Small intestine (tissue), 7 donors: ENCODE data around the gene RNF169. TPM values are rescaled to one million over a fixed set of nuclear protein-coding genes. Genes with fewer than 3 reads are reported as not detected.
A peak's percentile ranks its signal among the peaks of the same experiment; 100 is the strongest.
"Not testable (repeated sequence)": the region's sequence is repeated elsewhere in the genome, so short reads cannot be mapped to it uniquely, and the experiment has no call there.

Source experiments
- DNase-seq, 2 donors: peaks; one replicate each; pipeline versions ENCODE4 v3.0.0 to v3.0.0-alpha.2; 2013
- FAIRE-seq: peaks from 2 replicates; lab custom pipeline; 2012; peaks lifted over from hg19 to GRCh38; lab: Jason Lieb, UNC
- H3K27ac ChIP-seq, 3 donors: one replicate each; pipeline ENCODE4 v1.5.1; 2013; ENCODE audit warnings: low read length in 2 of 3, mild to moderate bottlenecking in 2 of 3, control low read depth in 1 of 3, inconsistent platforms in 1 of 3, low read depth in 1 of 3, moderate library complexity in 1 of 3
- H3K27me3 ChIP-seq, 3 donors: one replicate each; pipeline ENCODE4 v1.6.1; 2013; ENCODE audit warnings: low read length in 3 of 3, inconsistent platforms in 1 of 3; ENCODE audit not compliant: control insufficient read depth in 3 of 3, insufficient read depth in 3 of 3
- H3K36me3 ChIP-seq, 3 donors: one replicate each; pipeline ENCODE4 v1.6.1; 2013; ENCODE audit warnings: low read length in 3 of 3, inconsistent platforms in 1 of 3, low read depth in 1 of 3, mild to moderate bottlenecking in 1 of 3, moderate library complexity in 1 of 3; ENCODE audit not compliant: control insufficient read depth in 3 of 3, insufficient read depth in 2 of 3
- H3K4me1 ChIP-seq, 3 donors: one replicate each; pipeline ENCODE4 v1.6.1; 2013; ENCODE audit warnings: low read length in 2 of 3, inconsistent platforms in 1 of 3, low read depth in 1 of 3, mild to moderate bottlenecking in 1 of 3, moderate library complexity in 1 of 3; ENCODE audit not compliant: control insufficient read depth in 3 of 3, insufficient read depth in 2 of 3
- H3K4me3 ChIP-seq, 3 donors: one replicate each; pipeline ENCODE4 v1.5.1; 2013; ENCODE audit warnings: low read length in 3 of 3, control low read depth in 1 of 3, inconsistent platforms in 1 of 3, low read depth in 1 of 3, mild to moderate bottlenecking in 1 of 3, moderate library complexity in 1 of 3
- H3K9me3 ChIP-seq, 2 donors: one replicate each; pipeline ENCODE4 v1.6.1; 2013; ENCODE audit warnings: low read depth in 1 of 2, low read length in 1 of 2; ENCODE audit not compliant: control insufficient read depth in 2 of 2, insufficient read depth in 1 of 2
- WGBS, 3 donors: extraction: QIAGEN DNeasy Blood & Tissue Kit; methylation state at CpG; one replicate each; pipeline ENCODE4 v1.1.7; 2013; 5-methylcytosine and 5-hydroxymethylcytosine counted together
- polyA plus RNA-seq, 4 donors: library from polyadenylated mRNA; stranded (reverse) in 3 of 4; unstranded in 1 of 4; fragments of 200-250 nt in 3 of 4; fragments of 120-200 nt in 1 of 4; gene quantifications; one replicate each; pipeline versions ENCODE4 v1.2.1 to v1.2.3, GENCODE V29; 2013
- donor health status: healthy with polysubstance abuse.
- donor health status: control.
- donor health status: control.
- donor health status: Bipolar disorder and iron deficiency.
- donor health status: healthy.

RNF169 gene
- polyA plus RNA-seq, 4 donors: 1.4 to 11.4 (median 2.9) TPM

- H3K4me1 ChIP-seq: peaks cover 0 to 3% (median 0%) of the 10 kb centered on the region in 3 donors
- FAIRE-seq: no peak
- DNase-seq: no peak
- H3K9me3 ChIP-seq: peaks cover 0 to 4% of the 10 kb centered on the region in 2 donors
- H3K27ac ChIP-seq: no peak overlapping the region
- peaks cover 0 to 9% (median 1%) of the 10 kb centered on the region in 3 donors for H3K36me3 ChIP-seq
- 96 to 98% (median 98%) methylated on average over 1 of the region's 1 CpG for WGBS, 3 donors
- no peaks in the 10 kb centered on the region for H3K27me3 ChIP-seq
- H3K4me3 ChIP-seq: no peak overlapping the region
These were observed 18.3 kb downstream of the RNF169 start for GRCh38 chr11:74766905-74767304.

GRCh38 chr11:74768172-74768651 is 19.6 kb downstream of the RNF169 start:
- H3K9me3 ChIP-seq, H3K4me3 ChIP-seq, H3K36me3 ChIP-seq, FAIRE-seq, H3K27me3 ChIP-seq, H3K4me1 ChIP-seq: not testable (repeated sequence)
- peak overlapping the region in 1 of 3 donors; percentile 42 for H3K27ac ChIP-seq
- peak in 1 of 2 donors; percentile 54 for DNase-seq
- 56 to 68% (median 67%) methylated on average over 9 of the region's 9 CpGs for WGBS, 3 donors

- H3K27me3 ChIP-seq: no peaks in the 10 kb centered on the region
- no peak overlapping the region for H3K27ac ChIP-seq
- FAIRE-seq: no peak
- H3K4me1 ChIP-seq: peaks cover 0 to 5% (median 0%) of the 10 kb centered on the region in 3 donors
- H3K9me3 ChIP-seq: peaks cover 0 to 1% of the 10 kb centered on the region in 2 donors
- peaks cover 0 to 5% (median 1%) of the 10 kb centered on the region in 3 donors for H3K36me3 ChIP-seq
- H3K4me3 ChIP-seq: no peak overlapping the region
- 49 to 65% (median 56%) methylated on average over 2 of the region's 2 CpGs for WGBS, 3 donors
- no peak for DNase-seq
These were observed 20.5 kb downstream of the RNF169 start for GRCh38 chr11:74769055-74769707.

- no peaks in the 10 kb centered on the region for H3K27me3 ChIP-seq
- H3K4me3 ChIP-seq: no peak overlapping the region
- no peak for FAIRE-seq
- H3K36me3 ChIP-seq: no peaks in the 10 kb centered on the region
- peaks cover 0 to 5% (median 0%) of the 10 kb centered on the region in 3 donors for H3K4me1 ChIP-seq
- DNase-seq: no peak
- WGBS, 3 donors: 55 to 79% (median 74%) methylated on average over 5 of the region's 5 CpGs
- H3K27ac ChIP-seq: no peak overlapping the region
- no peaks in the 10 kb centered on the region for H3K9me3 ChIP-seq
These were observed 21.8 kb downstream of the RNF169 start for GRCh38 chr11:74770456-74770855.

GRCh38 chr11:74771139-74771538 is 22.5 kb downstream of the RNF169 start:
- H3K36me3 ChIP-seq: no peaks in the 10 kb centered on the region
- H3K9me3 ChIP-seq: no peaks in the 10 kb centered on the region
- DNase-seq (no peak), FAIRE-seq (no peak)
- H3K27ac ChIP-seq: no peak overlapping the region
- H3K4me1 ChIP-seq: peaks cover 0 to 5% (median 0%) of the 10 kb centered on the region in 3 donors
- 93 to 98% (median 98%) methylated on average over 3 of the region's 3 CpGs for WGBS, 3 donors
- H3K4me3 ChIP-seq: no peak overlapping the region
- H3K27me3 ChIP-seq: no peaks in the 10 kb centered on the region

- no peaks in the 10 kb centered on the region for H3K36me3 ChIP-seq
- peaks cover 0 to 5% (median 0%) of the 10 kb centered on the region in 3 donors for H3K4me1 ChIP-seq
- H3K27ac ChIP-seq: no peak overlapping the region
- no peak for DNase-seq
- no peak for FAIRE-seq
- H3K4me3 ChIP-seq: no peak overlapping the region
- H3K27me3 ChIP-seq: no peaks in the 10 kb centered on the region
- H3K9me3 ChIP-seq: no peaks in the 10 kb centered on the region
These were observed 24.8 kb downstream of the RNF169 start for GRCh38 chr11:74773476-74773875.

- FAIRE-seq (no peak), DNase-seq (no peak)
- H3K27ac ChIP-seq: no peak overlapping the region
- H3K9me3 ChIP-seq: no peaks in the 10 kb centered on the region
- H3K36me3 ChIP-seq: no peaks in the 10 kb centered on the region
- H3K4me3 ChIP-seq: no peak overlapping the region
- H3K27me3 ChIP-seq: no peaks in the 10 kb centered on the region
- peaks cover 0 to 2% (median 0%) of the 10 kb centered on the region in 3 donors for H3K4me1 ChIP-seq
- WGBS, 3 donors: 79 to 91% (median 90%) methylated on average over 1 of the region's 1 CpG
These were observed 27.1 kb downstream of the RNF169 start for GRCh38 chr11:74775762-74776161.

- Histone ChIP-seq H3K27ac (no peak overlapping the region), H3K4me1 (peaks cover 0 to 2% (median 0%) of the 10 kb centered on the region in 3 donors), H3K9me3 (no peaks in the 10 kb centered on the region), H3K4me3 (no peak overlapping the region), H3K27me3 (no peaks in the 10 kb centered on the region), H3K36me3 (no peaks in the 10 kb centered on the region)
- DNase-seq: no peak
- no peak for FAIRE-seq
These were observed 27.9 kb downstream of the RNF169 start for GRCh38 chr11:74776546-74776945.

GRCh38 chr11:74777038-74777437 is 28.4 kb downstream of the RNF169 start:
- peaks cover 0 to 2% (median 0%) of the 10 kb centered on the region in 3 donors for H3K4me1 ChIP-seq
- FAIRE-seq: no peak
- no peak overlapping the region for H3K4me3 ChIP-seq
- DNase-seq: no peak
- H3K27ac ChIP-seq: no peak overlapping the region
- no peaks in the 10 kb centered on the region for H3K36me3 ChIP-seq
- no peaks in the 10 kb centered on the region for H3K9me3 ChIP-seq
- H3K27me3 ChIP-seq: no peaks in the 10 kb centered on the region
